Keratinocyte (primary cell): ENCODE results near the gene DNAJC18.

Experiments
- CTCF ChIP-seq, 3 experiments: IDR thresholded peaks in 1 of 3; conservative IDR thresholded peaks in 1 of 3; optimal IDR thresholded peaks in 1 of 3; 2 replicates in 2 of 3; 3 replicates in 1 of 3; pipeline versions ENCODE3 to v1.5.1; 2011; ENCODE audit warnings: low read length in 3 of 3, mild to moderate bottlenecking in 3 of 3, moderate library complexity in 2 of 3, control low read depth in 1 of 3, inconsistent platforms in 1 of 3; ENCODE audit not compliant: insufficient read depth in 2 of 3; ENCODE audit errors: extremely low read depth in 1 of 3
- EZH2 ChIP-seq: IDR thresholded peaks from one replicate; pipeline ENCODE4 v1.6.1; 2012; ENCODE audit warnings: inconsistent platforms, mild to moderate bottlenecking, low read length, moderate library complexity

- no peak for TF ChIP-seq CTCF (optimal IDR thresholded peaks at IDR 0.05 in 1 of 3, IDR thresholded peaks at IDR 0.05 in 1 of 3, conservative IDR thresholded peaks at IDR 0.05 in 1 of 3; ENCODE audit: extremely low read depth in 1 of 3, insufficient read depth in 2 of 3, low read length in 3 of 3)
- TF ChIP-seq EZH2: no peak
Observed at GRCh38 chr5:139470821-139471300, 31.5 kb upstream of the DNAJC18 start, which contains the start of gene SMIM33.
